MCF 10A (cell line): ENCODE results near the gene LAMB4. TPM values are rescaled to one million over a fixed set of nuclear protein-coding genes. Genes with fewer than 3 reads are reported as not detected.

Experiments used
- BruUV-seq: library from RNA; stranded (reverse); fragments of 400-500 nt; replicated peaks from 2 replicates; lab custom pipeline; 2021; lab: Mats Ljungman, UMichigan
- CTCF ChIA-PET: fragments of 300-600 bp; sonication (Branson Sonifier 250); formaldehyde crosslinking; extraction: SDS; loops from one replicate; lab custom pipeline; 2021; ENCODE audit warnings: antibody characterized with exemption, inconsistent platforms; lab: Yijun Ruan, JAX
- POLR2A ChIA-PET: fragments of 300-600, 350-650 bp; sonication (Branson Sonifier 250); formaldehyde crosslinking; extraction: SDS; loops from one replicate; lab custom pipeline; 2020; ENCODE audit warnings: antibody characterized with exemption, inconsistent platforms; lab: Yijun Ruan, JAX
- DNase-seq: peaks from one replicate; pipeline ENCODE4 v3.0.0-alpha.2; 2018; ENCODE audit not compliant: unreplicated experiment
- H3K27ac Mint-ChIP-seq: one replicate; pipeline ENCODE4 v1.8.0; 2022; ENCODE audit warnings: mild to moderate bottlenecking, low read depth, mixed read lengths; ENCODE audit not compliant: unreplicated experiment
- H3K27me3 Mint-ChIP-seq: one replicate; pipeline ENCODE4 v1.8.0; 2022; ENCODE audit warnings: mixed read lengths; ENCODE audit not compliant: insufficient read depth, unreplicated experiment
- H3K36me3 Mint-ChIP-seq: one replicate; pipeline ENCODE4 v1.8.0; 2022; ENCODE audit warnings: mild to moderate bottlenecking, moderate library complexity, mixed read lengths; ENCODE audit not compliant: insufficient read depth, unreplicated experiment
- H3K4me1 Mint-ChIP-seq: one replicate; pipeline ENCODE4 v1.8.0; 2022; ENCODE audit warnings: mixed read lengths; ENCODE audit not compliant: insufficient read depth, unreplicated experiment
- H3K4me3 Mint-ChIP-seq: one replicate; pipeline ENCODE4 v1.8.0; 2022; ENCODE audit warnings: mild to moderate bottlenecking, moderate library complexity, mixed read lengths; ENCODE audit not compliant: unreplicated experiment
- H3K9me3 Mint-ChIP-seq: one replicate; pipeline ENCODE4 v1.8.0; 2022; ENCODE audit warnings: mixed read lengths; ENCODE audit not compliant: unreplicated experiment
- CTCF ChIP-seq: fragments of 200-600 bp; IDR thresholded peaks from one replicate; pipeline ENCODE4 v1.8.0; 2022; ENCODE audit warnings: antibody characterized with exemption, mild to moderate bottlenecking; ENCODE audit not compliant: unreplicated experiment
- intact Hi-C: fragments of 100-400 bp; cut with micrococcal nuclease; formaldehyde crosslinking; loops from 2 replicates; pipeline ENCODE4 v1.14.1; 2022
- total RNA-seq: library from RNA; stranded (reverse); gene quantifications from 2 replicates; pipeline ENCODE4 v1.2.3, GENCODE V29; 2022

Gene LAMB4
- total RNA-seq, 1 experiment from 2014 or later = 0.35 TPM

GRCh38 chr7:108008240-108008639 lies 121.9 kb downstream of the LAMB4 start:
- Mint-ChIP-seq H3K4me1 (peaks cover 6% of the 10 kb centered on the region), H3K36me3 (no peaks in the 10 kb centered on the region), H3K4me3 (no peak overlapping the region), H3K9me3 (no peaks in the 10 kb centered on the region), H3K27ac (no peak overlapping the region), H3K27me3 (no peaks in the 10 kb centered on the region)
- ChIA-PET POLR2A (no interaction called here), CTCF (interaction anchor here (0.6 kb wide), 1 partner anchor 115 kb away, joined by 3 read pairs; no protein-coding TSS in a partner anchor)
- DNase-seq = no peak
- intact Hi-C loops = no loop called here
- no TSS peak for BruUV-seq
- TF ChIP-seq CTCF = no peak

GRCh38 chr7:108007762-108008161 lies 122.4 kb downstream of the LAMB4 start:
- Mint-ChIP-seq H3K4me1 (peaks cover 6% of the 10 kb centered on the region), H3K36me3 (peaks cover 2% of the 10 kb centered on the region), H3K9me3 (no peaks in the 10 kb centered on the region), H3K27ac (no peak overlapping the region), H3K27me3 (no peaks in the 10 kb centered on the region), H3K4me3 (no peak overlapping the region)
- BruUV-seq = no TSS peak
- ChIA-PET POLR2A (no interaction called here), CTCF (interaction anchor here (0.6 kb wide), 1 partner anchor 114 kb away, joined by 3 read pairs; no protein-coding TSS in a partner anchor)
- intact Hi-C loops = no loop called here
- TF ChIP-seq CTCF = no peak
- no peak for DNase-seq

- no peak overlapping the region for H3K27ac Mint-ChIP-seq
- peaks cover 6% of the 10 kb centered on the region for H3K4me1 Mint-ChIP-seq
- TF ChIP-seq CTCF = no peak
- H3K27me3 Mint-ChIP-seq = no peaks in the 10 kb centered on the region
- ChIA-PET CTCF (interaction anchor here (0.6 kb wide), 1 partner anchor 74 kb away, joined by 3 read pairs; no protein-coding TSS in a partner anchor), POLR2A (no interaction called here)
- H3K36me3 Mint-ChIP-seq = peaks cover 7% of the 10 kb centered on the region
- intact Hi-C loops = no loop called here
- no peak overlapping the region for H3K4me3 Mint-ChIP-seq
- DNase-seq = no peak
- BruUV-seq = no TSS peak
- H3K9me3 Mint-ChIP-seq = no peaks in the 10 kb centered on the region
Observed at GRCh38 chr7:108007261-108007660, 122.9 kb downstream of the LAMB4 start.

- peaks cover 6% of the 10 kb centered on the region for H3K4me1 Mint-ChIP-seq
- no peak for TF ChIP-seq CTCF
- H3K36me3 Mint-ChIP-seq = peaks cover 34% of the 10 kb centered on the region
- peak overlapping the region; percentile 86 for H3K4me3 Mint-ChIP-seq
- no peaks in the 10 kb centered on the region for H3K27me3 Mint-ChIP-seq
- no peak overlapping the region for H3K27ac Mint-ChIP-seq
- H3K9me3 Mint-ChIP-seq = no peaks in the 10 kb centered on the region
- no peak for DNase-seq
- POLR2A ChIA-PET = interaction anchor here (0.6 to 5.9 kb wide), 10 partner anchors 12 to 128 kb away, joined by 3 to 77 read pairs (median 4); no protein-coding TSS in a partner anchor
- no TSS peak for BruUV-seq
- CTCF ChIA-PET = interaction anchor here (0.7 to 5.1 kb wide), 8 partner anchors 9 to 541 kb away, joined by 3 to 23 read pairs (median 4); no protein-coding TSS in a partner anchor
- intact Hi-C loops = no loop called here
Observed at GRCh38 chr7:108004220-108005142, 125.7 kb downstream of the LAMB4 start.
